HepG2 (cell line): ENCODE measurements around the gene ADARB2. TPM values are rescaled to one million over a fixed set of nuclear protein-coding genes. Genes with fewer than 3 reads are reported as not detected.

Experiments used
- ATAC-seq: fragments of 200-7000 bp; cut with Tn5 transposase; 3 replicates; pipeline ENCODE4 v1.9.1; 2020; ENCODE audit warnings: mild to moderate bottlenecking, moderate library complexity
- BruUV-seq: library from RNA; stranded (reverse); fragments of 400-500 nt; replicated peaks from 2 replicates; lab custom pipeline; 2021; lab: Mats Ljungman, UMichigan
- CTCF ChIA-PET: fragments of 300-600 bp; formaldehyde crosslinking; extraction: SDS; loops from one replicate; lab custom pipeline; 2021; ENCODE audit warnings: low total read pairs, inconsistent platforms, low intra/inter-chr PET ratio; lab: Yijun Ruan, JAX
- POLR2A ChIA-PET: fragments of 350-600 bp; sonication (Branson Sonifier 250); formaldehyde crosslinking; loops from one replicate; lab custom pipeline; 2020; ENCODE audit warnings: antibody characterized with exemption, inconsistent platforms; lab: Yijun Ruan, JAX
- DNase-seq: peaks from one replicate; pipeline ENCODE4 v3.0.0-alpha.2; 2015; ENCODE audit warnings: low spot score
- FAIRE-seq: peaks from 3 replicates; lab custom pipeline; 2011; peaks lifted over from hg19 to GRCh38; lab: Jason Lieb, UNC
- H2AFZ ChIP-seq: one replicate; pipeline ENCODE4 v1.6.1; 2011; ENCODE audit warnings: low read length, inconsistent platforms
- H3K27ac ChIP-seq: fragments of 300-600 bp; 3 replicates; pipeline ENCODE4 v1.8.0; 2011; ENCODE audit warnings: mixed run types, mild to moderate bottlenecking, mixed read lengths, low read length, inconsistent platforms; ENCODE audit not compliant: insufficient read depth; ENCODE audit errors: extremely low read length
- H3K27me3 ChIP-seq, 2 experiments: fragments of 200-600 bp in 1 of 2; 2 replicates in 1 of 2; 3 replicates in 1 of 2; pipeline versions ENCODE4 v1.6.0 to v1.8.0; 2011; ENCODE audit warnings: low read length in 2 of 2, mild to moderate bottlenecking in 2 of 2, moderate library complexity in 2 of 2, inconsistent platforms in 1 of 2; ENCODE audit not compliant: insufficient read depth in 2 of 2, control insufficient read depth in 1 of 2
- H3K36me3 ChIP-seq, 2 experiments: fragments of 200-600 bp in 1 of 2; replicated peaks in 1 of 2; 2 replicates in 1 of 2; 3 replicates in 1 of 2; pipeline versions ENCODE4 v1.5.1 to v1.8.0; 2011; ENCODE audit warnings: low read length in 2 of 2, inconsistent platforms in 1 of 2; ENCODE audit not compliant: insufficient read depth in 2 of 2, control insufficient read depth in 1 of 2
- H3K4me1 ChIP-seq: 2 replicates; pipeline ENCODE4 v1.5.1; 2012; ENCODE audit warnings: low read length, inconsistent platforms; ENCODE audit not compliant: insufficient read depth
- H3K4me2 ChIP-seq: 2 replicates; pipeline ENCODE4 v1.6.0; 2011; ENCODE audit warnings: low read depth, low read length, inconsistent platforms
- H3K4me3 ChIP-seq, 3 experiments: fragments of 200-600 bp in 1 of 3; sonication (generic), shearing (Covaris generic) in 1 of 3; replicated peaks in 1 of 3; 2 replicates each; pipeline ENCODE4 v1.5.1; 2011 to 2016; ENCODE audit warnings: low read length in 3 of 3, inconsistent platforms in 2 of 3, low read depth in 2 of 3, mild to moderate bottlenecking in 2 of 3, control low read depth in 1 of 3, mixed read lengths in 1 of 3; ENCODE audit not compliant: insufficient read depth in 1 of 3
- H3K79me2 ChIP-seq: one replicate; pipeline ENCODE4 v1.6.1; 2011; ENCODE audit warnings: low read length, inconsistent platforms; ENCODE audit not compliant: insufficient read depth
- H3K9ac ChIP-seq: 2 replicates; pipeline ENCODE4 v1.6.0; 2011; ENCODE audit warnings: mild to moderate bottlenecking, low read depth, low read length, inconsistent platforms; ENCODE audit not compliant: insufficient read depth
- H3K9me3 ChIP-seq: 2 replicates; pipeline ENCODE4 v1.5.1; 2012; ENCODE audit warnings: mild to moderate bottlenecking, low read length
- H4K20me1 ChIP-seq: 2 replicates; pipeline ENCODE4 v1.6.0; 2011; ENCODE audit warnings: inconsistent platforms, mild to moderate bottlenecking, low read length, moderate library complexity; ENCODE audit not compliant: insufficient read depth
- DMTF1 ChIP-seq: sonication (generic); formaldehyde crosslinking; IDR thresholded peaks from 2 replicates; pipeline ENCODE4 v1.4.0; 2020; ENCODE audit warnings: mild to moderate bottlenecking, missing genetic modification reagents
- FOXO1 ChIP-seq: sonication (generic); formaldehyde crosslinking; IDR thresholded peaks from 2 replicates; pipeline ENCODE4 v1.4.0; 2020; ENCODE audit warnings: missing genetic modification reagents
- FUBP1 ChIP-seq: sonication (generic); formaldehyde crosslinking; IDR thresholded peaks from 2 replicates; pipeline ENCODE4 v1.5.1; 2020; ENCODE audit warnings: missing genetic modification reagents, mild to moderate bottlenecking, borderline replicate concordance
- HINFP ChIP-seq: sonication (generic); formaldehyde crosslinking; IDR thresholded peaks from 2 replicates; pipeline ENCODE4 v1.4.0; 2020; ENCODE audit warnings: low read depth, mild to moderate bottlenecking, missing genetic modification reagents
- SUZ12 ChIP-seq: fragments of 150-350 bp; IDR thresholded peaks from 2 replicates; pipeline ENCODE4 v1.6.1; 2014; ENCODE audit warnings: low read depth, low read length
- ZNF30 ChIP-seq: sonication (generic); formaldehyde crosslinking; IDR thresholded peaks from 2 replicates; pipeline ENCODE4 v1.5.0; 2020; ENCODE audit warnings: mild to moderate bottlenecking, missing genetic modification reagents
- ZNF382 ChIP-seq: sonication (generic); formaldehyde crosslinking; IDR thresholded peaks from 2 replicates; pipeline ENCODE4 v1.5.0; 2020; ENCODE audit warnings: missing genetic modification reagents, mild to moderate bottlenecking, borderline replicate concordance
- WGBS: methylation state at CpG from one replicate; pipeline ENCODE4 v1.1.6; 2017; ENCODE audit warnings: low lambda C conversion rate; 5-methylcytosine and 5-hydroxymethylcytosine counted together
- in situ Hi-C: cut with HindIII; loops from 2 replicates; pipeline ENCODE4 v1.10.0; 2017; ENCODE audit warnings: low pct_unique_long_range_greater_than_20kb; ENCODE audit not compliant: extremely low pct_ligation_motif_present
- intact Hi-C: fragments of 100-400 bp; cut with micrococcal nuclease; formaldehyde crosslinking; loops from one replicate; pipeline ENCODE4 v1.10.0; 2022; ENCODE audit not compliant: unreplicated experiment
- polyA plus RNA-seq, 8 experiments: library from polyadenylated mRNA; depleted of rRNA in 3 of 8; stranded (reverse) in 7 of 8; unstranded in 1 of 8; fragments of >200 nt; fragmentation: Illumina TruSeq in 4 of 8; extraction: Trizol in 4 of 8; gene quantifications; 2 replicates each; pipeline versions ENCODE4 v1.2.1 to v1.2.3, GENCODE V29; 2011 to 2016; ENCODE audit warnings: low read depth in 4 of 8, missing spikeins in 1 of 8, mixed read lengths in 1 of 8; ENCODE audit not compliant: insufficient read depth in 1 of 8
- total RNA-seq, 5 experiments: library from RNA; depleted of rRNA; stranded (reverse); fragments of >200 nt; fragmentation: Illumina TruSeq; extraction: Trizol; gene quantifications; 2 replicates each; pipeline ENCODE4 v1.2.3, GENCODE V29; 2016; ENCODE audit warnings: low read depth in 1 of 5
- TF ChIP-seq, protein P1 (sequence below): sonication (generic); formaldehyde crosslinking; IDR thresholded peaks from 2 replicates; pipeline ENCODE4 v1.8.0; 2022; ENCODE audit warnings: low read depth, missing genetic modification reagents
- TF ChIP-seq, protein P2 (sequence below): sonication (generic); formaldehyde crosslinking; IDR thresholded peaks from 2 replicates; pipeline ENCODE4 v1.5.0; 2020; ENCODE audit warnings: missing genetic modification reagents

Gene ADARB2
- total and polyA plus RNA-seq, 2 of the 13 experiments (the other 11 are each of a cell fraction or from before 2014, with no cell fraction given), result not detected

GRCh38 chr10:1410032-1410431 is 327.3 kb downstream of the ADARB2 start (continued):
- no peak for TF ChIP-seq FUBP1 (CRISPR knock-in tag)
- TF ChIP-seq, protein P1, sequence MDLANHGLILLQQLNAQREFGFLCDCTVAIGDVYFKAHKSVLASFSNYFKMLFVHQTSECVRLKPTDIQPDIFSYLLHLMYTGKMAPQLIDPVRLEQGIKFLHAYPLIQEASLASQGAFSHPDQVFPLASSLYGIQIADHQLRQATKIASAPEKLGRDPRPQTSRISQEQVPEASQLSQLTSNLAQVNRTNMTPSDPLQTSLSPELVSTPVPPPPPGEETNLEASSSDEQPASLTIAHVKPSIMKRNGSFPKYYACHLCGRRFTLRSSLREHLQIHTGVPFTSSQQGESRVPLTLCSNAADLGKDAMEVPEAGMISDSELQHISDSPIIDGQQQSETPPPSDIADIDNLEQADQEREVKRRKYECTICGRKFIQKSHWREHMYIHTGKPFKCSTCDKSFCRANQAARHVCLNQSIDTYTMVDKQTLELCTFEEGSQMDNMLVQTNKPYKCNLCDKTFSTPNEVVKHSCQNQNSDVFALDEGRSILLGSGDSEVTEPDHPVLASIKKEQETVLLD (CRISPR knock-in tag), result no peak
- TF ChIP-seq, protein P2, sequence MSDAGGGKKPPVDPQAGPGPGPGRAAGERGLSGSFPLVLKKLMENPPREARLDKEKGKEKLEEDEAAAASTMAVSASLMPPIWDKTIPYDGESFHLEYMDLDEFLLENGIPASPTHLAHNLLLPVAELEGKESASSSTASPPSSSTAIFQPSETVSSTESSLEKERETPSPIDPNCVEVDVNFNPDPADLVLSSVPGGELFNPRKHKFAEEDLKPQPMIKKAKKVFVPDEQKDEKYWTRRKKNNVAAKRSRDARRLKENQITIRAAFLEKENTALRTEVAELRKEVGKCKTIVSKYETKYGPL (CRISPR knock-in tag), result no peak
- TF ChIP-seq FOXO1 (CRISPR knock-in tag), result no peak
- TF ChIP-seq DMTF1 (CRISPR knock-in tag), result no peak

- no peak for DNase-seq
- POLR2A ChIA-PET, result no interaction called here
- H3K4me2 ChIP-seq, result no peak overlapping the region
Observed at GRCh38 chr10:1409392-1409791, 327.9 kb downstream of the ADARB2 start.

More at GRCh38 chr10:1409392-1409791, 327.9 kb downstream of the ADARB2 start:
- no peaks in the 10 kb centered on the region for H3K9me3 ChIP-seq
- no peak for TF ChIP-seq HINFP (CRISPR knock-in tag)
- no peak for TF ChIP-seq ZNF30 (CRISPR knock-in tag)
- no peak for TF ChIP-seq ZNF382 (CRISPR knock-in tag)
- no peak for TF ChIP-seq SUZ12
- ATAC-seq (no peak), FAIRE-seq (no peak)
- intact Hi-C loops, result no loop called here
- H3K79me2 ChIP-seq, result no peaks in the 10 kb centered on the region
- no peak overlapping the region for H3K9ac ChIP-seq
- in situ Hi-C loops, result no loop called here
- no peak overlapping the region for H2AFZ ChIP-seq
- 45% methylated on average over 14 of the region's 16 CpGs for WGBS
- H3K27ac ChIP-seq, result no peak overlapping the region
- H3K36me3 ChIP-seq, result no peaks in the 10 kb centered on the region
- peaks cover 10 to 75% of the 10 kb centered on the region in 2 experiments for H3K27me3 ChIP-seq
- H4K20me1 ChIP-seq, result 0 out of 2 replicates have a peak, but pooled peaks cover 4% of the 10 kb centered on the region
- no TSS peak for BruUV-seq
- H3K4me3 ChIP-seq, result no peak overlapping the region
- CTCF ChIA-PET, result no interaction called here
- no peaks in the 10 kb centered on the region for H3K4me1 ChIP-seq
